ENCODE measurements around the gene TGFA. TPM values are rescaled to one million over a fixed set of nuclear protein-coding genes. Genes with fewer than 3 reads are reported as not detected.

TGFA gene
- total RNA-seq, 2 experiments from 2014 or later = 0.47 to 0.88 TPM

GRCh38 chr2:70399046-70399445 is 154.6 kb downstream of the TGFA start:
- Histone ChIP-seq H3K4me1 (ENCODE audit: insufficient read depth, low read length) (no peaks in the 10 kb centered on the region), H3K27ac (ENCODE audit: low read depth in 1 of 2, low read length in 2 of 2) (no peak overlapping the region), H3K9me3 (ENCODE audit: control insufficient read depth in 1 of 2, insufficient read depth in 1 of 2, low read length in 2 of 2) (no peaks in the 10 kb centered on the region), H3K27me3 (ENCODE audit: control insufficient read depth in 1 of 2, insufficient read depth in 2 of 2, low read length in 2 of 2) (peaks cover 6 to 7% of the 10 kb centered on the region in 2 experiments), H3K36me3 (ENCODE audit: insufficient read depth, low read length) (no peaks in the 10 kb centered on the region), H3K4me3 (ENCODE audit: low read length) (no peak overlapping the region)
- no peaks in the 10 kb centered on the region for H3K9me3 Mint-ChIP-seq
- ChIA-PET CTCF (interaction anchor here (1.2 kb wide), 1 partner anchor 12 kb away, joined by 4 read pairs; no protein-coding TSS in a partner anchor), POLR2A (no interaction called here)
- intact Hi-C loops (cut with DNase I, micrococcal nuclease) = no loop called here
- H3K27me3 Mint-ChIP-seq = peaks cover 21% of the 10 kb centered on the region
- no peaks in the 10 kb centered on the region for H3K36me3 Mint-ChIP-seq (ENCODE audit: low read depth)
- ATAC-seq (ENCODE audit: poor library complexity) (no peak), DNase-seq (no peak)
- no peak overlapping the region for H3K27ac Mint-ChIP-seq
- no peaks in the 10 kb centered on the region for H3K4me1 Mint-ChIP-seq (ENCODE audit: low read depth)
- no peak overlapping the region for H3K4me3 Mint-ChIP-seq
- no peak for TF ChIP-seq CTCF (IDR thresholded peaks at IDR 0.05)

Other genes with a start within 250 kb of the TGFA start
- 1 to 10 TPM; 4.4 to 6.4 TPM for gene ADD2, start 214.4 kb upstream of the TGFA start, total RNA-seq
- not detected for gene FIGLA, start 236.8 kb upstream of the TGFA start, total RNA-seq